ENCODE results near the gene MOBP.

The MOBP gene

DNA sequence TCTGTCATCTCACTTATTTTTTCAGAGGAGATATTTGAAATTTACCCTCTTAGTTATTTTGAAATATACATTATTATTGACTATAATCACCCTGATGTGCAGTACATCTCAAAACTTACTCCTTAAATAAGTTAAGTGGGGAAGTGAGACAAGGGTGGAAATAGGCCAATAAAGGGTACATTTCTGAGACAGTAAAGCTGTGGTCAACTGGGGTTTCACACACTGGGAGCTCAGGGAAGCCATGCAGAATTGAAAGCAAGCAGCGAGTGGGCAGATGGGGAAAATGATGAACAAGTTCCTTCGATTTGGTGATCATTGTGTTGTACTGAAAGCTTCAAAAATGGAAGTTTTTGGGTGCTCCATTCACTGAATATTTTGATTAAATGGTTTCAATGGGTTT lies 21.6 kb upstream of the MOBP start:
- TF ChIP-seq EZH2phosphoT487 (IDR thresholded peaks at IDR 0.05; ENCODE audit: borderline replicate concordance) = no peak
- TF ChIP-seq, protein P1, sequence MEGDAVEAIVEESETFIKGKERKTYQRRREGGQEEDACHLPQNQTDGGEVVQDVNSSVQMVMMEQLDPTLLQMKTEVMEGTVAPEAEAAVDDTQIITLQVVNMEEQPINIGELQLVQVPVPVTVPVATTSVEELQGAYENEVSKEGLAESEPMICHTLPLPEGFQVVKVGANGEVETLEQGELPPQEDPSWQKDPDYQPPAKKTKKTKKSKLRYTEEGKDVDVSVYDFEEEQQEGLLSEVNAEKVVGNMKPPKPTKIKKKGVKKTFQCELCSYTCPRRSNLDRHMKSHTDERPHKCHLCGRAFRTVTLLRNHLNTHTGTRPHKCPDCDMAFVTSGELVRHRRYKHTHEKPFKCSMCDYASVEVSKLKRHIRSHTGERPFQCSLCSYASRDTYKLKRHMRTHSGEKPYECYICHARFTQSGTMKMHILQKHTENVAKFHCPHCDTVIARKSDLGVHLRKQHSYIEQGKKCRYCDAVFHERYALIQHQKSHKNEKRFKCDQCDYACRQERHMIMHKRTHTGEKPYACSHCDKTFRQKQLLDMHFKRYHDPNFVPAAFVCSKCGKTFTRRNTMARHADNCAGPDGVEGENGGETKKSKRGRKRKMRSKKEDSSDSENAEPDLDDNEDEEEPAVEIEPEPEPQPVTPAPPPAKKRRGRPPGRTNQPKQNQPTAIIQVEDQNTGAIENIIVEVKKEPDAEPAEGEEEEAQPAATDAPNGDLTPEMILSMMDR (conservative IDR thresholded peaks at IDR 0.05; ENCODE audit: low read length) = no peak
- H3K36me3 ChIP-seq (ENCODE audit: insufficient read depth, low read length) = no peaks in the 10 kb centered on the region
- H3K4me2 ChIP-seq (ENCODE audit: low read depth, low read length, poor library complexity, severe bottlenecking) = no peak overlapping the region

GRCh38 chr3:39446444-39446843 lies 21.0 kb upstream of the MOBP start:
- no peak for TF ChIP-seq EZH2phosphoT487 (IDR thresholded peaks at IDR 0.05; ENCODE audit: borderline replicate concordance)
- TF ChIP-seq, protein P1 (conservative IDR thresholded peaks at IDR 0.05; ENCODE audit: low read length) = no peak
- Histone ChIP-seq H3K9me3 (ENCODE audit: insufficient read depth, low read depth, low read length) (no peaks in the 10 kb centered on the region), H3K4me2 (ENCODE audit: low read depth, low read length, poor library complexity, severe bottlenecking) (no peak overlapping the region)

More for the DNA sequence above, 21.6 kb upstream of the MOBP start:
- Histone ChIP-seq H4K20me1 (ENCODE audit: insufficient read depth, low read length, poor library complexity, severe bottlenecking) (no peaks in the 10 kb centered on the region), H3F3A (ENCODE audit: low read depth) (no peaks in the 10 kb centered on the region), H3K9me3 (ENCODE audit: insufficient read depth, low read depth, low read length) (no peaks in the 10 kb centered on the region), H2AFZ (ENCODE audit: low read length) (no peak overlapping the region), H3K27me3 (ENCODE audit: insufficient read depth, low read length, poor library complexity, severe bottlenecking) (no peaks in the 10 kb centered on the region), H3K4me1 (ENCODE audit: insufficient read depth, low read length, poor library complexity, severe bottlenecking) (no peaks in the 10 kb centered on the region), H3K4me3 (ENCODE audit: low read length, poor library complexity, severe bottlenecking) (no peak overlapping the region), H3K79me2 (ENCODE audit: insufficient read depth, low read length) (no peaks in the 10 kb centered on the region), H3K9me2 (replicated peaks; ENCODE audit: low read depth, low read length) (no peaks in the 10 kb centered on the region), H3K9ac (ENCODE audit: low read depth, low read length, poor library complexity, severe bottlenecking) (no peak overlapping the region)

GRCh38 chr3:39447637-39448483 lies 19.6 kb upstream of the MOBP start:
- no peaks in the 10 kb centered on the region for H3K27me3 ChIP-seq (ENCODE audit: insufficient read depth, low read length, poor library complexity, severe bottlenecking)
- H3K4me1 ChIP-seq (ENCODE audit: insufficient read depth, low read length, poor library complexity, severe bottlenecking) = no peaks in the 10 kb centered on the region
- no peaks in the 10 kb centered on the region for H3K79me2 ChIP-seq (ENCODE audit: insufficient read depth, low read length)
- H3K9ac ChIP-seq (ENCODE audit: low read depth, low read length, poor library complexity, severe bottlenecking) = no peak overlapping the region
- H3K9me2 ChIP-seq (replicated peaks; ENCODE audit: low read depth, low read length) = no peaks in the 10 kb centered on the region
- H4K20me1 ChIP-seq (ENCODE audit: insufficient read depth, low read length, poor library complexity, severe bottlenecking) = no peaks in the 10 kb centered on the region
- TF ChIP-seq EZH2phosphoT487 (IDR thresholded peaks at IDR 0.05; ENCODE audit: borderline replicate concordance) = no peak
- TF ChIP-seq, protein P1 (conservative IDR thresholded peaks at IDR 0.05; ENCODE audit: low read length) = peak; percentile 96
- no peaks in the 10 kb centered on the region for H3F3A ChIP-seq (ENCODE audit: low read depth)
- H3K36me3 ChIP-seq (ENCODE audit: insufficient read depth, low read length) = no peaks in the 10 kb centered on the region
- no peak overlapping the region for H3K4me3 ChIP-seq (ENCODE audit: low read length, poor library complexity, severe bottlenecking)
- H3K4me2 ChIP-seq (ENCODE audit: low read depth, low read length, poor library complexity, severe bottlenecking) = no peak overlapping the region
- H3K9me3 ChIP-seq (ENCODE audit: insufficient read depth, low read depth, low read length) = no peaks in the 10 kb centered on the region
- peak overlapping the region; percentile 57; the same call in 1 of the 2 replicates for H2AFZ ChIP-seq (ENCODE audit: low read length)

More at GRCh38 chr3:39446444-39446843, 21.0 kb upstream of the MOBP start:
- Histone ChIP-seq H3K9me2 (replicated peaks; ENCODE audit: low read depth, low read length) (no peaks in the 10 kb centered on the region), H3K4me1 (ENCODE audit: insufficient read depth, low read length, poor library complexity, severe bottlenecking) (no peaks in the 10 kb centered on the region), H3K36me3 (ENCODE audit: insufficient read depth, low read length) (no peaks in the 10 kb centered on the region), H3K27me3 (ENCODE audit: insufficient read depth, low read length, poor library complexity, severe bottlenecking) (no peaks in the 10 kb centered on the region), H3K4me3 (ENCODE audit: low read length, poor library complexity, severe bottlenecking) (no peak overlapping the region), H2AFZ (ENCODE audit: low read length) (no peak overlapping the region), H4K20me1 (ENCODE audit: insufficient read depth, low read length, poor library complexity, severe bottlenecking) (no peaks in the 10 kb centered on the region), H3K9ac (ENCODE audit: low read depth, low read length, poor library complexity, severe bottlenecking) (no peak overlapping the region), H3K79me2 (ENCODE audit: insufficient read depth, low read length) (no peaks in the 10 kb centered on the region), H3F3A (ENCODE audit: low read depth) (no peaks in the 10 kb centered on the region)

Measured in Loucy (cell line).